Testis (tissue), 3 donors: Measurements from ENCODE around the gene PIGN. TPM values are rescaled to one million over a fixed set of nuclear protein-coding genes. Genes with fewer than 3 reads are reported as not detected.

Source experiments
- DNase-seq: peaks from one replicate; pipeline ENCODE4 v3.0.0-alpha.2; 2019
- H3K27ac ChIP-seq, 2 donors: fragments of 200-600 bp; sonication (generic); one replicate each; pipeline ENCODE4 v1.5.1; 2019
- H3K27me3 ChIP-seq: fragments of 200-600 bp; sonication (generic); one replicate; pipeline ENCODE4 v1.5.1; 2019
- H3K36me3 ChIP-seq: fragments of 200-600 bp; sonication (generic); one replicate; pipeline ENCODE4 v1.5.1; 2017; ENCODE audit warnings: low read depth; ENCODE audit errors: missing control alignments
- H3K4me1 ChIP-seq: fragments of 200-600 bp; sonication (generic); one replicate; pipeline ENCODE4 v1.5.1; 2019
- H3K4me3 ChIP-seq, 2 donors: fragments of 200-600 bp; sonication (generic); one replicate each; pipeline ENCODE4 v1.5.1; 2017 to 2019
- H3K9me3 ChIP-seq: fragments of 200-600 bp; sonication (generic); one replicate; pipeline ENCODE4 v1.5.1; 2017
- POLR2A ChIP-seq: fragments of 450-650 bp; IDR thresholded peaks from one replicate; pipeline ENCODE4 v1.6.1; 2017; ENCODE audit warnings: antibody characterized with exemption, mild to moderate bottlenecking, moderate library complexity
- WGBS, 2 donors: methylation state at CpG; one replicate each; pipeline ENCODE4 v1.1.5; 2018; 5-methylcytosine and 5-hydroxymethylcytosine counted together
- intact Hi-C: fragments of 100-400 bp; cut with DNase I; formaldehyde crosslinking; loops from one replicate; pipeline ENCODE4 v1.15.1; 2023; ENCODE audit warnings: low total_unique reads
- polyA plus RNA-seq: library from polyadenylated mRNA; stranded (reverse); fragments of 350-450 nt; fragmentation: Illumina TruSeq; extraction: RNeasy Lipid Tissue Mini Kit (QIAGEN cat#74804); gene quantifications from one replicate; pipeline ENCODE4 v1.2.3, GENCODE V29; 2014; ENCODE audit warnings: low read depth, low replicate concordance; ENCODE audit not compliant: insufficient read depth
- total RNA-seq, 2 donors: library from RNA; depleted of rRNA; stranded (reverse); fragments of >200 nt; gene quantifications; one replicate each; pipeline ENCODE4 v1.2.3, GENCODE V29; 2016
- TF ChIP-seq, protein P1 (sequence below), 3 experiments: fragments of 450-650 bp in 2 of 3; fragments of 200-600 bp in 1 of 3; sonication (generic) in 1 of 3; IDR thresholded peaks; one replicate each; pipeline ENCODE4 v1.5.1; 2016 to 2019; ENCODE audit warnings: antibody characterized with exemption in 3 of 3, mild to moderate bottlenecking in 2 of 3, moderate library complexity in 1 of 3

PIGN gene
- total and polyA plus RNA-seq, 3 donors from 2014 or later, result 28.2 to 30.6 (median 30.6) TPM

DNA sequence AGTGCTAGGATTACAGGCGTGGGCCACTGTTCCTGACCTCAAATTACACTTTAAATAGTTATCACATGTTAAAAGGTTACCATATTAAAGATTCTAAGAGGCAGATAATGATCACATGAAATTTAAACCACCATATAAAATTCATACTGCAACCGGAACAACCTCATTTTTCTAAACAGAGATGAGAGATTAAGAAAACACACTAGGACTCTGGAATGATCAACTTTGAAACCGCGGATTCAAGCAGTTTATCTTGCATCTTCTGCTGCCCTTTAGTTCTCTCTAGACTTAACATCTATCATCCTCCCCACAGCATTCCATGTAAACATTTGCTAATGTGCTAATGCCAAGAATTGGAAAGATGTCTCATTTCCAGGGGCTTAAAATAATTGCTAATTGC lies 115.8 kb downstream of the PIGN start:
- WGBS, 2 donors, result 88 to 93% methylated on average over 4 of the region's 4 CpGs
- H3K36me3 ChIP-seq, result no peaks in the 10 kb centered on the region

DNA sequence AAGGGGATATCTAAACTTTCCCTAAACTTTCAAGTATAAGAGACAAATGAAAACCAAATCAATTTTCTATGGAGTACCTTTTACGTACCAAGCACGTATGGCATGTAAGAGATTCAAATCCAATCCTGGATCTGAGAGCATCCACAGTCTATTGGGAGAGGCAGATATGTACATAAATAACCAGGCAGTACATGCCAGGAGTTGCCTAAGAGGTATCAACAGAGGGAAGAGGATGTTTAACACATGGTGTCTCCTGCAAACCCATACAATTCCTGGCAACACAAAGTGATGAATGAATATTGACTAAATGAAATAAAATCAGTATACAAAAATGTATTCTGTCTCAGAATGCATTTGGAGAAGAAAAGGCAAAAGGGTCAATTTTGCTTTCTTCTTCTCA lies 116.6 kb downstream of the PIGN start:
- Histone ChIP-seq H3K27ac (no peak overlapping the region), H3K27me3 (no peaks in the 10 kb centered on the region), H3K36me3 (no peaks in the 10 kb centered on the region), H3K4me3 (no peak overlapping the region), H3K4me1 (no peaks in the 10 kb centered on the region), H3K9me3 (no peaks in the 10 kb centered on the region)
- intact Hi-C loops, result no loop called here
- no peak for TF ChIP-seq POLR2A
- TF ChIP-seq, protein P1, sequence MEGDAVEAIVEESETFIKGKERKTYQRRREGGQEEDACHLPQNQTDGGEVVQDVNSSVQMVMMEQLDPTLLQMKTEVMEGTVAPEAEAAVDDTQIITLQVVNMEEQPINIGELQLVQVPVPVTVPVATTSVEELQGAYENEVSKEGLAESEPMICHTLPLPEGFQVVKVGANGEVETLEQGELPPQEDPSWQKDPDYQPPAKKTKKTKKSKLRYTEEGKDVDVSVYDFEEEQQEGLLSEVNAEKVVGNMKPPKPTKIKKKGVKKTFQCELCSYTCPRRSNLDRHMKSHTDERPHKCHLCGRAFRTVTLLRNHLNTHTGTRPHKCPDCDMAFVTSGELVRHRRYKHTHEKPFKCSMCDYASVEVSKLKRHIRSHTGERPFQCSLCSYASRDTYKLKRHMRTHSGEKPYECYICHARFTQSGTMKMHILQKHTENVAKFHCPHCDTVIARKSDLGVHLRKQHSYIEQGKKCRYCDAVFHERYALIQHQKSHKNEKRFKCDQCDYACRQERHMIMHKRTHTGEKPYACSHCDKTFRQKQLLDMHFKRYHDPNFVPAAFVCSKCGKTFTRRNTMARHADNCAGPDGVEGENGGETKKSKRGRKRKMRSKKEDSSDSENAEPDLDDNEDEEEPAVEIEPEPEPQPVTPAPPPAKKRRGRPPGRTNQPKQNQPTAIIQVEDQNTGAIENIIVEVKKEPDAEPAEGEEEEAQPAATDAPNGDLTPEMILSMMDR (IDR thresholded peaks at IDR 0.05), result no peak
- DNase-seq, result no peak
- 89 to 95% methylated on average over 2 of the region's 2 CpGs for WGBS, 2 donors

More for the DNA sequence above, 115.8 kb downstream of the PIGN start:
- H3K4me3 ChIP-seq, result no peak overlapping the region
- no peak overlapping the region for H3K27ac ChIP-seq
- TF ChIP-seq POLR2A, result no peak
- TF ChIP-seq, protein P1 (IDR thresholded peaks at IDR 0.05), result no peak
- intact Hi-C loops, result no loop called here
- H3K9me3 ChIP-seq, result no peaks in the 10 kb centered on the region
- DNase-seq, result no peak
- no peaks in the 10 kb centered on the region for H3K4me1 ChIP-seq
- no peaks in the 10 kb centered on the region for H3K27me3 ChIP-seq

DNA sequence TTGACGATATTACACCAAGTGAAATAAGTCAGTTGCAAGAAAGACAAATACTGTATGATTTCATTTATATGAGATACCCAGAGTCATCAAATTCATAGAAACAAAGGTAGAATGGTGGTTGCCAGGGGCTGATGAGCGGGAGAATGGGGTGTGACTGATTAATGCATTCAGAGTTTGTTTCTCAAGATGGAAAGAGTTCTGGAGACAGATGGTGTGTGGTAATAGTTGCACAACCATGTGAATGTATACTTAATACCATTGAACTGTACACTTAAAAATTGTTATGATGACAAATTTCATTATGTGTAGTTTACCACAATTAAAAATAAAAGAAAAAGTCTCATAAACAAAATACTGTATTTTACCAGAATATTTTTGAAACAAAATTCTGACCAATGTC lies 117.3 kb downstream of the PIGN start:
- no peaks in the 10 kb centered on the region for H3K27me3 ChIP-seq
- TF ChIP-seq POLR2A, result no peak
- TF ChIP-seq, protein P1 (IDR thresholded peaks at IDR 0.05), result no peak
- no peak overlapping the region for H3K27ac ChIP-seq
- DNase-seq, result no peak
- no peaks in the 10 kb centered on the region for H3K4me1 ChIP-seq
- no peaks in the 10 kb centered on the region for H3K36me3 ChIP-seq
- 89 to 97% methylated on average over 2 of the region's 2 CpGs for WGBS, 2 donors
- no peak overlapping the region for H3K4me3 ChIP-seq
- intact Hi-C loops, result no loop called here
- no peaks in the 10 kb centered on the region for H3K9me3 ChIP-seq

DNA sequence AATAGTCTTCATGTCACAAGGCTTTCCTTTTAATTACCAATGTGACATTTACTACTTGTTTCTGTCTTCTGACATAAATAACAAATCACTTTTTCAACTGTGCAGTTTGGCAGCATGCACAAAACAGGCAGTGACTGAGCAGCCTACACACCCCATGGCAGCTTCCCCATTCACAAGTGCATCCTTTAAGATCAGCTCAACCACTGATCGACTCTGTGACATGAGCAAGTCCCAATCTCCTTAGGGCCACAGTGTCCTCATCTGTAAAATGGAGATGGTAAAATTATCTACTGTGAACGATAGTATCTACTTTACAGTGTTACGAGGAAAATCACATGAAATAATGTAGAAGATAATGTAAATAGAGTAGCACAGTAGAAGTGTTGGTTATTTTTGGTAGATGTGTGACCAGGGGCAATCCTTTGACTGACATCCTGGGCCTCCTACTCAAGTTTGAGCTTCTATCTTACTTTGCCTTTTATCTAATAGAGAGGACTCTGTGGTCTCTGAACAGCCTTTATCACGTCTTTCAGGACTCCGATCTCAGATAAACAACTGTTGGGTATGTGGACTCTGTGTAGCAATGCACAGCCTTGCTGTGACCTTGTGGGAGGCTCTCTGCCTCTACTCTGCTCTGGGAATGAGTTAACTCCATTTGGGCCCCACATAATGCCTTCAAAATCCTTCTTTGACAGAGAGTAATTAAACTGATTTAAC lies 120.6 kb downstream of the PIGN start:
- Histone ChIP-seq H3K4me1 (no peaks in the 10 kb centered on the region), H3K4me3 (no peak overlapping the region), H3K27me3 (no peaks in the 10 kb centered on the region), H3K9me3 (no peaks in the 10 kb centered on the region), H3K27ac (no peak overlapping the region), H3K36me3 (no peaks in the 10 kb centered on the region)
- no peak for DNase-seq
- TF ChIP-seq, protein P1 (IDR thresholded peaks at IDR 0.05), result no peak
- TF ChIP-seq POLR2A, result no peak
- WGBS, 2 donors, result 52 to 82% methylated on average over 5 of the region's 5 CpGs
- intact Hi-C loops, result no loop called here

DNA sequence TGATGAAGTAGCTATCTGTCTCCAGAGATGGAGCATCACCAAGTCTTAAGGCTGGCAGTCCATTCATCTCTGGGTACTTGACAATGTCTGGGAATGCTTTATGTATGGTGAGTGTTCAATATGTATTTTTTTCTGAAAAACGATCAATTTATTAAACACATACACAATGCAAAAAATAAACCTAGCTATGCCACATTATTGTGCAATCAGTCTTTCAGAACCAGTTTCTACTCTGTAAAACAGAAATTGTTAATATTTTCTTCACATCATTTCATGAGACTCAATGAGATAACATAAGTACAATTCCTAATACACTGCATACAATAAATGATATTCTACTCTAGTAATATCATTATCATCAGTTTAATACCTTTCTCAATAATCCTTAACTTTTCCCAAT lies 122.5 kb downstream of the PIGN start:
- TF ChIP-seq, protein P1 (IDR thresholded peaks at IDR 0.05), result no peak
- no peak for TF ChIP-seq POLR2A
- H3K4me1 ChIP-seq, result no peaks in the 10 kb centered on the region
- no peak overlapping the region for H3K4me3 ChIP-seq
- no peaks in the 10 kb centered on the region for H3K36me3 ChIP-seq
- 0% methylated on average over 1 of the region's 1 CpG for WGBS, 2 donors
- H3K27ac ChIP-seq, result no peak overlapping the region
- no peaks in the 10 kb centered on the region for H3K27me3 ChIP-seq
- intact Hi-C loops, result no loop called here
- no peaks in the 10 kb centered on the region for H3K9me3 ChIP-seq
- DNase-seq, result no peak
